ENCODE data around the gene SMG7.

SMG7 gene

GRCh38 chr1:183432548-183432875 is 39.8 kb upstream of the SMG7 start:
- no peaks in the 10 kb centered on the region for H3K36me3 ChIP-seq (replicated peaks)
- H3K27ac ChIP-seq = no peak overlapping the region
- no peak for TF ChIP-seq CTCF (IDR thresholded peaks at IDR 0.05; ENCODE audit: low read depth, low read length, missing control alignments)
- no peak overlapping the region for H3K4me3 ChIP-seq (ENCODE audit: low read depth, low read length)
- no peaks in the 10 kb centered on the region for H3K27me3 ChIP-seq (replicated peaks)
- DNase-seq = no peak
- in situ Hi-C loops (cut with HindIII; ENCODE audit: low pct_ligation_motif_present, low sequenced_read_pairs) = no loop called here

- no peak overlapping the region for H3K4me3 ChIP-seq (ENCODE audit: low read depth, low read length)
- H3K27me3 ChIP-seq (replicated peaks) = no peaks in the 10 kb centered on the region
- no peak overlapping the region for H3K27ac ChIP-seq
- TF ChIP-seq CTCF (IDR thresholded peaks at IDR 0.05; ENCODE audit: low read depth, low read length, missing control alignments) = no peak
- H3K36me3 ChIP-seq (replicated peaks) = no peaks in the 10 kb centered on the region
- in situ Hi-C loops (cut with HindIII; ENCODE audit: low pct_ligation_motif_present, low sequenced_read_pairs) = no loop called here
- DNase-seq = no peak
These were observed 38.6 kb upstream of the SMG7 start for GRCh38 chr1:183433703-183434102.

- no peak overlapping the region for H3K4me3 ChIP-seq (ENCODE audit: low read depth, low read length)
- no peak for DNase-seq
These were observed 36.8 kb upstream of the SMG7 start for GRCh38 chr1:183435497-183435896.

GRCh38 chr1:183438060-183438459 is 34.2 kb upstream of the SMG7 start:
- no peak for DNase-seq
- Histone ChIP-seq H3K36me3 (replicated peaks) (no peaks in the 10 kb centered on the region), H3K4me3 (ENCODE audit: low read depth, low read length) (no peak overlapping the region), H3K27me3 (replicated peaks) (no peaks in the 10 kb centered on the region), H3K27ac (no peak overlapping the region)
- in situ Hi-C loops (cut with HindIII; ENCODE audit: low pct_ligation_motif_present, low sequenced_read_pairs) = no loop called here
- no peak for TF ChIP-seq CTCF (IDR thresholded peaks at IDR 0.05; ENCODE audit: low read depth, low read length, missing control alignments)

More at GRCh38 chr1:183435497-183435896, 36.8 kb upstream of the SMG7 start:
- in situ Hi-C loops (cut with HindIII; ENCODE audit: low pct_ligation_motif_present, low sequenced_read_pairs) = no loop called here
- Histone ChIP-seq H3K27ac (no peak overlapping the region), H3K36me3 (replicated peaks) (no peaks in the 10 kb centered on the region), H3K27me3 (replicated peaks) (no peaks in the 10 kb centered on the region)
- no peak for TF ChIP-seq CTCF (IDR thresholded peaks at IDR 0.05; ENCODE audit: low read depth, low read length, missing control alignments)

GRCh38 chr1:183443011-183443410 is 29.3 kb upstream of the SMG7 start:
- in situ Hi-C loops (cut with HindIII; ENCODE audit: low pct_ligation_motif_present, low sequenced_read_pairs) = no loop called here
- no peak overlapping the region for H3K4me3 ChIP-seq (ENCODE audit: low read depth, low read length)
- H3K27ac ChIP-seq = no peak overlapping the region
- no peak for DNase-seq
- TF ChIP-seq CTCF (IDR thresholded peaks at IDR 0.05; ENCODE audit: low read depth, low read length, missing control alignments) = no peak
- H3K27me3 ChIP-seq (replicated peaks) = no peaks in the 10 kb centered on the region
- H3K36me3 ChIP-seq (replicated peaks) = no peaks in the 10 kb centered on the region

GRCh38 chr1:183443466-183443865 is 28.8 kb upstream of the SMG7 start:
- Histone ChIP-seq H3K36me3 (replicated peaks) (no peaks in the 10 kb centered on the region), H3K27ac (no peak overlapping the region), H3K27me3 (replicated peaks) (no peaks in the 10 kb centered on the region), H3K4me3 (ENCODE audit: low read depth, low read length) (no peak overlapping the region)
- no peak for TF ChIP-seq CTCF (IDR thresholded peaks at IDR 0.05; ENCODE audit: low read depth, low read length, missing control alignments)
- in situ Hi-C loops (cut with HindIII; ENCODE audit: low pct_ligation_motif_present, low sequenced_read_pairs) = no loop called here
- DNase-seq = no peak

Data from brain microvascular endothelial cell (primary cell).